GM19351 (cell line): Measurements from ENCODE around the gene C16orf46.

Experiments used
- ATAC-seq: cut with Tn5 transposase; IDR thresholded peaks from one replicate; pipeline ENCODE4 v1.9.1; 2021; ENCODE audit warnings: mild to moderate bottlenecking, moderate library complexity; ENCODE audit not compliant: unreplicated experiment

C16orf46 gene

GRCh38 chr16:81026429-81026828, 50.6 kb downstream of the C16orf46 start:
- no peak for ATAC-seq

GRCh38 chr16:81018496-81018895, 58.5 kb downstream of the C16orf46 start:
- no peak for ATAC-seq

DNA sequence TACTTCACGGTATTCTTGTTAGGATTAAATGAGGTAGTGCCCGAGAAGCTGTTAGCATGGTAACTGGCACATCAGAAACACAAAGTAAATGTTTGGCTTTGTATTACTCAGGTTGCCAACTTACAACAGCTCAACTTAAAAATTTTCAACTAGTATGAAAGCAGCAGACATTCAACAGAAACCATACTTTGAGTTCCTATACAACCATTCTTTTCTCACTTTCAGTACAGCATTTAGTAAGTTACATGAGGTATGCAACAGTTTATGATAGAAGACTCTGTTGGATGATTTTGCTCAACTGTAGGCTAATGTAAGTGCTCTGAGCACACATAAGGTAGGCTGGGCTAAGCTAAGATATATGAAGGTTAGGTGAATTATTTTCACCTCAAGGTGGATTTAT, 62.4 kb downstream of the C16orf46 start:
- no peak for ATAC-seq

DNA sequence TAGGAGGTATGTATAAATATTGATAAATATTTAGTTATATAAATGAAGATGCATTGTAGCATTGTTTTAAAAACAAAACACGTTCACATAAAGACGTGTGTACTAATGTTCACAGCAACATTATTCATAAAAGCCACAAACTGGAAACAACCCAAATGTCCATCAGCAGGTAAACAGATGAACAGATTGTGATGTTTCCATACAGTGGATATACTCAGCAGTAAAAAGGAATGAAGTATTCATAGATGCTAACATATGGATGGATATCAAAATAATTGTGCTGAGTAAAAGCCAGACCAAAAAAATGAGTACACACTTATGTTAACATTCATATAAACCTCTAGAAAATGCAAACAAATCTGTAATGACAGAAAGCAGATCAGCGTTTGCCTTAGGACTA, 64.1 kb downstream of the C16orf46 start:
- ATAC-seq: no peak
